Measurements from ENCODE around the gene STXBP6.

The STXBP6 gene

DNA sequence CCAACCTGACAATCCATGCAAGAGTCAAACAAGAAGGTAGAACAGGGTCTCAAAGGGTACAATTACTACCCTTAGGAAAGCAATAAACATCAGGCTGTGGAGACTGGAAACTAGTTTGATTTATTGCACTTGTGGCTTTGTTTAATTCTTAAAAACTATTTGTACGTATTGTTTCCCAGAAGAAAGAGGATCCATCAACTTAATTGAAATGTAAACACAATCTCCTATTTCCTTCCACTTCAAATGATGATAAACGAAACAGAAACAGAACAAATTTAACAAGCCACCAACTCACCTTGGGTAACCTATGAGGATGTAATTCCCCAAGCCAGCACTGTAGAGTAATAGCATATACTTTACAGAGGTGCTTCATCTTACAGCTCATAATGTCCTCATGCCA lies 8.0 kb downstream of the STXBP6 start:
- Histone ChIP-seq H3K27me3 (ENCODE audit: insufficient read depth, poor library complexity, severe bottlenecking) (no peaks in the 10 kb centered on the region), H3K4me3 (replicated peaks; ENCODE audit: insufficient read depth, low read length) (no peak overlapping the region)
- DNase-seq (ENCODE audit: low read depth in 1 of 2, low spot score in 1 of 2) = no peak

DNA sequence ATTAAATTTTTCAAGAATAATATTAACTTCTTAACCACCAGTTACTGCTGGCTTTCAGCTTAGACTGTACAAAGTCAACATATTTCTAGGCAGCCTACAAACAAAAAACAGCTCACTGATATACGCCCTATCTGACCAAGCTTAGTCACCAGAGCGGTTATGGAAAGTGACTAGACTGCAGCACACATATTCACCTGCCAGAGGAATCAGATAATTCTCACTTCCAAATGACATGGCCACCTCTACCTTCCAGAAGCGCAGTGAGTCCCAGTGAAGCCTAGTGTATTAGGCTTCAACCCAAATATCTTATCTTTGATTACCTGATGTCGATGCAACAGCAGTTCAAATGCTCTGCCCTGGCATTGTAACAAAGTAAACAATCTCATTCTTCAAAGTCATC lies 8.5 kb downstream of the STXBP6 start:
- no peak for DNase-seq (ENCODE audit: low read depth in 1 of 2, low spot score in 1 of 2)
- H3K4me3 ChIP-seq (replicated peaks; ENCODE audit: insufficient read depth, low read length) = no peak overlapping the region
- no peak overlapping the region for H3K27ac ChIP-seq (replicated peaks)
- TF ChIP-seq GABPA (IDR thresholded peaks at IDR 0.05; ENCODE audit: low read depth) = no peak
- no peak for TF ChIP-seq CTCF (IDR thresholded peaks at IDR 0.05; ENCODE audit: insufficient read depth, low read length)
- TF ChIP-seq SPI1 (IDR thresholded peaks at IDR 0.05; ENCODE audit: borderline replicate concordance, low read depth) = no peak
- TF ChIP-seq, protein P1, sequence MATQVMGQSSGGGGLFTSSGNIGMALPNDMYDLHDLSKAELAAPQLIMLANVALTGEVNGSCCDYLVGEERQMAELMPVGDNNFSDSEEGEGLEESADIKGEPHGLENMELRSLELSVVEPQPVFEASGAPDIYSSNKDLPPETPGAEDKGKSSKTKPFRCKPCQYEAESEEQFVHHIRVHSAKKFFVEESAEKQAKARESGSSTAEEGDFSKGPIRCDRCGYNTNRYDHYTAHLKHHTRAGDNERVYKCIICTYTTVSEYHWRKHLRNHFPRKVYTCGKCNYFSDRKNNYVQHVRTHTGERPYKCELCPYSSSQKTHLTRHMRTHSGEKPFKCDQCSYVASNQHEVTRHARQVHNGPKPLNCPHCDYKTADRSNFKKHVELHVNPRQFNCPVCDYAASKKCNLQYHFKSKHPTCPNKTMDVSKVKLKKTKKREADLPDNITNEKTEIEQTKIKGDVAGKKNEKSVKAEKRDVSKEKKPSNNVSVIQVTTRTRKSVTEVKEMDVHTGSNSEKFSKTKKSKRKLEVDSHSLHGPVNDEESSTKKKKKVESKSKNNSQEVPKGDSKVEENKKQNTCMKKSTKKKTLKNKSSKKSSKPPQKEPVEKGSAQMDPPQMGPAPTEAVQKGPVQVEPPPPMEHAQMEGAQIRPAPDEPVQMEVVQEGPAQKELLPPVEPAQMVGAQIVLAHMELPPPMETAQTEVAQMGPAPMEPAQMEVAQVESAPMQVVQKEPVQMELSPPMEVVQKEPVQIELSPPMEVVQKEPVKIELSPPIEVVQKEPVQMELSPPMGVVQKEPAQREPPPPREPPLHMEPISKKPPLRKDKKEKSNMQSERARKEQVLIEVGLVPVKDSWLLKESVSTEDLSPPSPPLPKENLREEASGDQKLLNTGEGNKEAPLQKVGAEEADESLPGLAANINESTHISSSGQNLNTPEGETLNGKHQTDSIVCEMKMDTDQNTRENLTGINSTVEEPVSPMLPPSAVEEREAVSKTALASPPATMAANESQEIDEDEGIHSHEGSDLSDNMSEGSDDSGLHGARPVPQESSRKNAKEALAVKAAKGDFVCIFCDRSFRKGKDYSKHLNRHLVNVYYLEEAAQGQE (IDR thresholded peaks at IDR 0.05; ENCODE audit: insufficient replicate concordance, low read depth) = no peak
- TF ChIP-seq POLR2AphosphoS5 (IDR thresholded peaks at IDR 0.05; ENCODE audit: low read depth) = no peak
- H3K27me3 ChIP-seq (ENCODE audit: insufficient read depth, poor library complexity, severe bottlenecking) = no peaks in the 10 kb centered on the region

More for the DNA sequence above, 8.0 kb downstream of the STXBP6 start:
- H3K27ac ChIP-seq (replicated peaks) = no peak overlapping the region
- TF ChIP-seq CTCF (IDR thresholded peaks at IDR 0.05; ENCODE audit: insufficient read depth, low read length) = no peak
- TF ChIP-seq POLR2AphosphoS5 (IDR thresholded peaks at IDR 0.05; ENCODE audit: low read depth) = no peak
- no peak for TF ChIP-seq GABPA (IDR thresholded peaks at IDR 0.05; ENCODE audit: low read depth)
- TF ChIP-seq, protein P1 (IDR thresholded peaks at IDR 0.05; ENCODE audit: insufficient replicate concordance, low read depth) = no peak
- TF ChIP-seq SPI1 (IDR thresholded peaks at IDR 0.05; ENCODE audit: borderline replicate concordance, low read depth) = no peak

DNA sequence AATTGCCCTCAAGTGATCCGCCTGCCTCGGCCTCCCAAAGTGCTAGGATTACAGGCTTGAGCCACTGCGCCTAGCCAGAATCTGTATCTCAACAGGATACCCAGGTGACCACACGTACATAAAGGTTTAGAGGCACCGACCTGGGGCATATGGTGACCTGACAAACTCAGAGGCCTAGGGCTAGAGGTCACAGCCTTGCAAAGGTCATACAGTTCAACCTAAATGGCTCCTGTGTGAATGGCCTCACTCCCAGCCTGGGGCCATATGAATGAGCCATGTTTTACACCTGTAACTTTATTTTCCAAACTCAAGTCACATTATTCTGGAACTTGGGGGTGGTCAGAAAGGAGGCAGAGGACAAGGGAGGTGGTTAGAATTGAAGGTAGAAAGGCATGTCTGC lies 10.0 kb downstream of the STXBP6 start:
- TF ChIP-seq CTCF (IDR thresholded peaks at IDR 0.05; ENCODE audit: insufficient read depth, low read length) (no peak), SPI1 (IDR thresholded peaks at IDR 0.05; ENCODE audit: borderline replicate concordance, low read depth) (no peak)
- TF ChIP-seq, protein P1 (IDR thresholded peaks at IDR 0.05; ENCODE audit: insufficient replicate concordance, low read depth) = no peak
- Histone ChIP-seq H3K27ac (replicated peaks) (no peak overlapping the region), H3K27me3 (ENCODE audit: insufficient read depth, poor library complexity, severe bottlenecking) (no peaks in the 10 kb centered on the region), H3K4me3 (replicated peaks; ENCODE audit: insufficient read depth, low read length) (no peak overlapping the region)
- DNase-seq (ENCODE audit: low read depth in 1 of 2, low spot score in 1 of 2) = no peak
